ENCODE results near the gene HOXB7.

GRCh38 chr17:48647963-48648245 is 37.1 kb upstream of the HOXB7 start:
- TF ChIP-seq CTCF (conservative IDR thresholded peaks at IDR 0.05; ENCODE audit: low read length) (no peak), EZH2phosphoT487 (IDR thresholded peaks at IDR 0.05; ENCODE audit: borderline replicate concordance, low read depth, low read length) (no peak)

All from OCI-LY7 (cell line).